MG63 (cell line): ENCODE measurements around the gene EFEMP1. TPM values are rescaled to one million over a fixed set of nuclear protein-coding genes. Genes with fewer than 3 reads are reported as not detected.
A peak's percentile ranks its signal among the peaks of the same experiment; 100 is the strongest.

Source experiments
- DNase-seq: peaks from one replicate; pipeline ENCODE4 v3.0.0-alpha.2; 2020
- H3K27me3 ChIP-seq: fragments of 250-450 bp; sonication (Bioruptor Pico); 2 replicates; pipeline ENCODE4 v1.5.1; 2020; ENCODE audit warnings: mild to moderate bottlenecking, moderate library complexity
- H3K36me3 ChIP-seq: fragments of 250-450 bp; sonication (Bioruptor Pico); 2 replicates; pipeline ENCODE4 v1.5.1; 2020; ENCODE audit warnings: mild to moderate bottlenecking, moderate library complexity
- H3K4me3 ChIP-seq: fragments of 250-450 bp; sonication (Bioruptor Pico); 2 replicates; pipeline ENCODE4 v1.5.1; 2020; ENCODE audit warnings: mild to moderate bottlenecking, moderate library complexity
- H3K9me3 ChIP-seq: fragments of 250-450 bp; sonication (Bioruptor Pico); 2 replicates; pipeline ENCODE4 v1.5.1; 2020; ENCODE audit warnings: mild to moderate bottlenecking, moderate library complexity
- total RNA-seq: library from RNA; depleted of rRNA; stranded (reverse); fragments of >200 nt; shearing (Covaris generic); gene quantifications from 2 replicates; pipeline ENCODE4 v1.2.3, GENCODE V29; 2014; ENCODE audit warnings: low replicate concordance

The EFEMP1 gene
- total RNA-seq, 1 experiment from 2014 or later: 70.3 TPM

- H3K9me3 ChIP-seq: peaks cover 3% of the 10 kb centered on the region; the same call in 1 of the 2 replicates
- H3K36me3 ChIP-seq: no peaks in the 10 kb centered on the region
- H3K27me3 ChIP-seq: no peaks in the 10 kb centered on the region
- H3K4me3 ChIP-seq: no peak overlapping the region
- no peak for DNase-seq
Observed at GRCh38 chr2:55948176-55948923, 24.8 kb upstream of the EFEMP1 start.

- no peak for DNase-seq
- Histone ChIP-seq H3K4me3 (no peak overlapping the region), H3K36me3 (no peaks in the 10 kb centered on the region), H3K27me3 (no peaks in the 10 kb centered on the region), H3K9me3 (peaks cover 3% of the 10 kb centered on the region; the same call in 1 of the 2 replicates)
Observed at GRCh38 chr2:55947752-55948151, 24.2 kb upstream of the EFEMP1 start.

- Histone ChIP-seq H3K27me3 (no peaks in the 10 kb centered on the region), H3K4me3 (no peak overlapping the region), H3K36me3 (no peaks in the 10 kb centered on the region), H3K9me3 (peaks cover 3% of the 10 kb centered on the region; the same call in 1 of the 2 replicates)
- DNase-seq: no peak
Observed at GRCh38 chr2:55946793-55947192, 23.2 kb upstream of the EFEMP1 start.

- no peaks in the 10 kb centered on the region for H3K27me3 ChIP-seq
- no peak overlapping the region for H3K4me3 ChIP-seq
- no peaks in the 10 kb centered on the region for H3K36me3 ChIP-seq
- DNase-seq: no peak
- H3K9me3 ChIP-seq: peaks cover 3% of the 10 kb centered on the region; the same call in 1 of the 2 replicates
Observed at GRCh38 chr2:55943466-55943865, 19.9 kb upstream of the EFEMP1 start.

- no peak for DNase-seq
- Histone ChIP-seq H3K9me3 (no peaks in the 10 kb centered on the region), H3K4me3 (no peak overlapping the region), H3K27me3 (no peaks in the 10 kb centered on the region), H3K36me3 (no peaks in the 10 kb centered on the region)
Observed at GRCh38 chr2:55936351-55936750, 12.8 kb upstream of the EFEMP1 start.

GRCh38 chr2:55934337-55934736, 10.8 kb upstream of the EFEMP1 start:
- no peaks in the 10 kb centered on the region for H3K36me3 ChIP-seq
- no peaks in the 10 kb centered on the region for H3K9me3 ChIP-seq
- H3K27me3 ChIP-seq: no peaks in the 10 kb centered on the region
- H3K4me3 ChIP-seq: no peak overlapping the region
- no peak for DNase-seq

GRCh38 chr2:55932843-55933242, 9.3 kb upstream of the EFEMP1 start:
- DNase-seq: no peak
- no peaks in the 10 kb centered on the region for H3K36me3 ChIP-seq
- no peaks in the 10 kb centered on the region for H3K27me3 ChIP-seq
- H3K4me3 ChIP-seq: no peak overlapping the region
- no peaks in the 10 kb centered on the region for H3K9me3 ChIP-seq

- H3K4me3 ChIP-seq: no peak overlapping the region
- no peaks in the 10 kb centered on the region for H3K9me3 ChIP-seq
Observed at GRCh38 chr2:55931281-55931680, 7.7 kb upstream of the EFEMP1 start.

GRCh38 chr2:55929476-55929875, 5.9 kb upstream of the EFEMP1 start:
- H3K9me3 ChIP-seq: no peaks in the 10 kb centered on the region
- no peak for DNase-seq
- no peak overlapping the region for H3K4me3 ChIP-seq
- no peaks in the 10 kb centered on the region for H3K36me3 ChIP-seq
- H3K27me3 ChIP-seq: no peaks in the 10 kb centered on the region; the same call in 1 of the 2 replicates

More at GRCh38 chr2:55931281-55931680, 7.7 kb upstream of the EFEMP1 start:
- no peaks in the 10 kb centered on the region; the same call in 1 of the 2 replicates for H3K27me3 ChIP-seq
- DNase-seq: no peak
- no peaks in the 10 kb centered on the region for H3K36me3 ChIP-seq

- H3K27me3 ChIP-seq: no peaks in the 10 kb centered on the region; the same call in 1 of the 2 replicates
- DNase-seq: no peak
- H3K36me3 ChIP-seq: no peaks in the 10 kb centered on the region
- H3K9me3 ChIP-seq: no peaks in the 10 kb centered on the region
- no peak overlapping the region for H3K4me3 ChIP-seq
Observed at GRCh38 chr2:55926974-55927373, 3.4 kb upstream of the EFEMP1 start.

- H3K36me3 ChIP-seq: no peaks in the 10 kb centered on the region
- H3K9me3 ChIP-seq: no peaks in the 10 kb centered on the region
- no peak for DNase-seq
- no peak overlapping the region for H3K4me3 ChIP-seq
- no peaks in the 10 kb centered on the region; the same call in 1 of the 2 replicates for H3K27me3 ChIP-seq
Observed at GRCh38 chr2:55926246-55926645, 2.7 kb upstream of the EFEMP1 start.

- peak overlapping the region; percentile 62 for H3K4me3 ChIP-seq
- H3K36me3 ChIP-seq: no peaks in the 10 kb centered on the region; the same call in 1 of the 2 replicates
- H3K27me3 ChIP-seq: no peaks in the 10 kb centered on the region; the same call in 1 of the 2 replicates
- H3K9me3 ChIP-seq: no peaks in the 10 kb centered on the region
- DNase-seq: no peak
Observed at GRCh38 chr2:55923982-55924321, 370 bp upstream of the EFEMP1 start.

GRCh38 chr2:55922291-55922907, 1.2 kb downstream of the EFEMP1 start:
- no peak for DNase-seq
- H3K36me3 ChIP-seq: no peaks in the 10 kb centered on the region; the same call in 1 of the 2 replicates
- no peaks in the 10 kb centered on the region for H3K9me3 ChIP-seq
- peak overlapping the region; percentile 62 for H3K4me3 ChIP-seq
- H3K27me3 ChIP-seq: no peaks in the 10 kb centered on the region; the same call in 1 of the 2 replicates

GRCh38 chr2:55919574-55919973, 4.0 kb downstream of the EFEMP1 start:
- H3K4me3 ChIP-seq: no peak overlapping the region
- peaks cover 7% of the 10 kb centered on the region for H3K36me3 ChIP-seq

GRCh38 chr2:55918856-55919255, 4.7 kb downstream of the EFEMP1 start:
- no peak for DNase-seq
- Histone ChIP-seq H3K9me3 (no peaks in the 10 kb centered on the region), H3K27me3 (no peaks in the 10 kb centered on the region), H3K36me3 (peaks cover 7% of the 10 kb centered on the region), H3K4me3 (no peak overlapping the region)

More at GRCh38 chr2:55919574-55919973, 4.0 kb downstream of the EFEMP1 start:
- no peak for DNase-seq
- no peaks in the 10 kb centered on the region for H3K9me3 ChIP-seq
- H3K27me3 ChIP-seq: no peaks in the 10 kb centered on the region

GRCh38 chr2:55917713-55918390, 5.7 kb downstream of the EFEMP1 start:
- Histone ChIP-seq H3K36me3 (peaks cover 7% of the 10 kb centered on the region), H3K4me3 (no peak overlapping the region), H3K27me3 (no peaks in the 10 kb centered on the region), H3K9me3 (no peaks in the 10 kb centered on the region)
- DNase-seq: no peak

- no peak for DNase-seq
- Histone ChIP-seq H3K36me3 (peaks cover 7% of the 10 kb centered on the region), H3K4me3 (no peak overlapping the region), H3K9me3 (no peaks in the 10 kb centered on the region), H3K27me3 (no peaks in the 10 kb centered on the region)
Observed at GRCh38 chr2:55917117-55917516, 6.5 kb downstream of the EFEMP1 start.
